ENCODE results near the gene PLK5.
"Not testable (repeated sequence)": the region's sequence is repeated elsewhere in the genome, so short reads cannot be mapped to it uniquely, and the experiment has no call there.

The PLK5 gene

GRCh38 chr19:1491114-1491848 is 32.6 kb upstream of the PLK5 start, which contains the start of gene REEP6:
REEP6 (plus strand) TSS chr19:1491181; CDS start chr19:1491270, 89 bp downstream.
- no peak for DNase-seq (ENCODE audit: low spot score)

- DNase-seq (ENCODE audit: low spot score) = no peak
Measured at GRCh38 chr19:1491849-1492170, 32.1 kb upstream of the PLK5 start.

GRCh38 chr19:1492474-1493006 is 31.3 kb upstream of the PLK5 start:
- DNase-seq (ENCODE audit: low spot score) = no peak

- no peak for DNase-seq (ENCODE audit: low spot score)
Measured at GRCh38 chr19:1494115-1494815, 29.6 kb upstream of the PLK5 start.

GRCh38 chr19:1495051-1495798 is 28.7 kb upstream of the PLK5 start:
- no peak for DNase-seq (ENCODE audit: low spot score)

GRCh38 chr19:1495799-1496713 is 27.8 kb upstream of the PLK5 start:
- DNase-seq (ENCODE audit: low spot score) = no peak

GRCh38 chr19:1496714-1497577 is 26.9 kb upstream of the PLK5 start:
- no peak for DNase-seq (ENCODE audit: low spot score)

- no peak for DNase-seq (ENCODE audit: low spot score)
Measured at GRCh38 chr19:1497578-1498235, 26.2 kb upstream of the PLK5 start.

GRCh38 chr19:1499231-1499630 is 24.6 kb upstream of the PLK5 start:
- DNase-seq (ENCODE audit: low spot score) = not testable (repeated sequence)

GRCh38 chr19:1501200-1501595 is 22.7 kb upstream of the PLK5 start:
- DNase-seq (ENCODE audit: low spot score) = no peak

- DNase-seq (ENCODE audit: low spot score) = no peak
Measured at GRCh38 chr19:1502433-1503088, 21.3 kb upstream of the PLK5 start.

- no peak for DNase-seq (ENCODE audit: low spot score)
Measured at GRCh38 chr19:1503089-1503924, 20.6 kb upstream of the PLK5 start.

- no peak for DNase-seq (ENCODE audit: low spot score)
Measured at GRCh38 chr19:1503925-1504773, 19.7 kb upstream of the PLK5 start.

- no peak for DNase-seq (ENCODE audit: low spot score)
Measured at GRCh38 chr19:1505012-1505411, 18.9 kb upstream of the PLK5 start.

- no peak for DNase-seq (ENCODE audit: low spot score)
Measured at GRCh38 chr19:1505991-1506881, 17.6 kb upstream of the PLK5 start.

GRCh38 chr19:1507192-1507660 is 16.7 kb upstream of the PLK5 start:
- DNase-seq (ENCODE audit: low spot score) = no peak

Measured in kidney capillary endothelial cell (primary cell).